Heart left ventricle (tissue), 16 donors: ENCODE results near the gene C5orf52. TPM values are rescaled to one million over a fixed set of nuclear protein-coding genes. Genes with fewer than 3 reads are reported as not detected.

Experiments
- ATAC-seq, 4 donors: fragments of 200-7000 bp; cut with Tn5 transposase; one replicate each; pipeline ENCODE4 v1.9.1; 2020 to 2022; ENCODE audit warnings: moderate library complexity in 4 of 4, mild to moderate bottlenecking in 3 of 4, moderate number of reproducible peaks in 1 of 4
- DNase-seq, 5 donors: peaks; one replicate each; pipeline ENCODE4 v3.0.0-alpha.2; 2020
- H3K27ac ChIP-seq, 12 donors: fragments of 200-600 bp; sonication (generic) in 4 of 12; one replicate each; pipeline versions ENCODE4 v1.5.0 to v1.8.0; 2016 to 2022; ENCODE audit warnings: mild to moderate bottlenecking in 2 of 12
- H3K27me3 ChIP-seq, 9 donors: fragments of 200-600 bp; sonication (generic) in 2 of 9; one replicate each; pipeline versions ENCODE4 v1.5.1 to v1.8.0; 2016 to 2022; ENCODE audit warnings: mild to moderate bottlenecking in 3 of 9
- H3K36me3 ChIP-seq, 9 donors: fragments of 200-600 bp; sonication (generic) in 2 of 9; one replicate each; pipeline versions ENCODE4 v1.5.0 to v1.8.0; 2018 to 2022; ENCODE audit warnings: mild to moderate bottlenecking in 2 of 9
- H3K4me1 ChIP-seq, 12 donors: fragments of 200-600 bp; sonication (generic) in 4 of 12; one replicate each; pipeline versions ENCODE4 v1.5.0 to v1.8.0; 2016 to 2022; ENCODE audit warnings: mild to moderate bottlenecking in 3 of 12
- H3K4me3 ChIP-seq, 12 donors: fragments of 200-600 bp; sonication (generic) in 4 of 12; one replicate each; pipeline versions ENCODE4 v1.5.0 to v1.8.0; 2017 to 2022; ENCODE audit warnings: mild to moderate bottlenecking in 9 of 12, moderate library complexity in 4 of 12
- H3K9me3 ChIP-seq, 12 donors: fragments of 200-600 bp; sonication (generic) in 4 of 12; one replicate each; pipeline versions ENCODE4 v1.5.0 to v1.8.0; 2016 to 2022; ENCODE audit warnings: mild to moderate bottlenecking in 1 of 12
- CTCF ChIP-seq, 12 donors: fragments of 200-600 bp; sonication (generic) in 4 of 12; IDR thresholded peaks; one replicate each; pipeline versions ENCODE4 v1.5.0 to v1.8.0; 2018 to 2022; ENCODE audit warnings: antibody characterized with exemption in 12 of 12, mild to moderate bottlenecking in 5 of 12
- POLR2A ChIP-seq, 2 donors: fragments of 450-650 bp; IDR thresholded peaks; one replicate each; pipeline ENCODE4 v1.6.1; 2017; ENCODE audit warnings: antibody characterized with exemption in 2 of 2, mild to moderate bottlenecking in 2 of 2, moderate library complexity in 2 of 2
- WGBS, 4 donors: extraction: QIAGEN DNeasy Blood & Tissue Kit in 2 of 4; methylation state at CpG; one replicate each; pipeline versions ENCODE4 v1.1.5 to v1.1.7; 2013 to 2018; 5-methylcytosine and 5-hydroxymethylcytosine counted together
- intact Hi-C, 10 donors: fragments of 100-400 bp; cut with DNase I; formaldehyde crosslinking; loops; one replicate each; pipeline versions ENCODE4 v1.11.1 to v1.14.2; 2022
- polyA plus RNA-seq, 2 donors: library from polyadenylated mRNA; stranded (reverse); fragments of 200-250 nt; gene quantifications; one replicate each; pipeline ENCODE4 v1.2.3, GENCODE V29; 2013
- total RNA-seq, 9 donors: library from RNA; depleted of rRNA in 2 of 9; stranded (reverse); fragments of >200 nt in 2 of 9; fragmentation: NEBNext Ultra II Directional in 3 of 9; extraction: Animal tissue kit (Norgen Biotek cat#: 25700) in 3 of 9; gene quantifications; one replicate each; pipeline versions ENCODE4 v1.1.0 to v1.2.4, GENCODE V29; 2016 to 2023
- donor health status: ischemic (EF 13 %, LVEDD 7.1; RV severe dilation, severe dysfunction).
- donor health status: healthy with polysubstance abuse.
- donor health status: DM: no; HTN: yes; CAD: no.
- donor health status: DM: no; HTN: no; CAD: no.
- donor health status: ischemic (EF 25% LVEDD 6.9; RV normal size, moderate dysfunction).
- donor health status: ischemic (EF 25% LVEDD 5.7; RV mildly dilated, moderate dysfunction).
- donor health status: healthy.
- donor health status: DM: yes; HTN: yes; CAD: no.
- donor health status: ischemic (EF 35%, LVEDD 5.7; RV mildly dilated, moderate dysfunction).
- donor health status: nonischemic (EF 11% LVEDD 7.7; RV severe dilation, severe dysfunction).
- donor health status: DM: yes; HTN: yes; CAD: no.
- donor health status: PGD.
- donor health status: ischemic (EF 29% LVEDD 5.4; RV normal size, mild dysfunction).
- donor health status: nonischemic (EF 23%, LVEDD 6.1; RV moderate dilation, normal function).

C5orf52 gene
- total and polyA plus RNA-seq, 11 donors, result not detected

GRCh38 chr5:157709346-157709745, 38.0 kb downstream of the C5orf52 start:
- ATAC-seq (no peak), DNase-seq (no peak)
- H3K36me3 ChIP-seq, result no peaks in the 10 kb centered on the region
- no peaks in the 10 kb centered on the region for H3K4me1 ChIP-seq
- TF ChIP-seq POLR2A (IDR thresholded peaks at IDR 0.05), result no peak
- TF ChIP-seq CTCF (IDR thresholded peaks at IDR 0.05), result no peak
- no peak overlapping the region for H3K4me3 ChIP-seq
- intact Hi-C loops, result no loop called here
- no peaks in the 10 kb centered on the region for H3K27me3 ChIP-seq
- no peak overlapping the region for H3K27ac ChIP-seq
- no peaks in the 10 kb centered on the region for H3K9me3 ChIP-seq

GRCh38 chr5:157710431-157710830, 39.1 kb downstream of the C5orf52 start:
- Histone ChIP-seq H3K36me3 (no peaks in the 10 kb centered on the region), H3K4me3 (no peak overlapping the region), H3K27ac (no peak overlapping the region), H3K27me3 (no peaks in the 10 kb centered on the region), H3K9me3 (no peaks in the 10 kb centered on the region), H3K4me1 (no peaks in the 10 kb centered on the region)
- WGBS, 4 donors, result 65 to 75% (median 67%) methylated on average over 3 of the region's 3 CpGs
- DNase-seq (no peak), ATAC-seq (no peak)
- intact Hi-C loops, result loop anchor here in 6 of 10 donors (10.0 kb wide), 5 partner anchors 46 to 386 kb away; partner anchors contain the start of gene ADAM19 (in 2 of the 6)
- TF ChIP-seq POLR2A (IDR thresholded peaks at IDR 0.05), result no peak
- no peak for TF ChIP-seq CTCF (IDR thresholded peaks at IDR 0.05)

- Histone ChIP-seq H3K9me3 (no peaks in the 10 kb centered on the region), H3K27me3 (no peaks in the 10 kb centered on the region), H3K4me3 (no peak overlapping the region), H3K36me3 (no peaks in the 10 kb centered on the region), H3K4me1 (no peaks in the 10 kb centered on the region), H3K27ac (no peak overlapping the region)
- DNase-seq (no peak), ATAC-seq (no peak)
- intact Hi-C loops, result loop anchor here in 6 of 10 donors (10.0 kb wide), 5 partner anchors 46 to 386 kb away; partner anchors contain the start of gene ADAM19 (in 2 of the 6)
- TF ChIP-seq CTCF (IDR thresholded peaks at IDR 0.05) (no peak), POLR2A (IDR thresholded peaks at IDR 0.05) (no peak)
- WGBS, 4 donors, result 31 to 40% (median 37%) methylated on average over 2 of the region's 2 CpGs
Measured at GRCh38 chr5:157710882-157711281, 39.5 kb downstream of the C5orf52 start.

GRCh38 chr5:157713830-157714595, 42.7 kb downstream of the C5orf52 start:
- ATAC-seq (no peak), DNase-seq (no peak)
- H3K27me3 ChIP-seq, result no peaks in the 10 kb centered on the region
- H3K4me1 ChIP-seq, result peaks cover 0 to 12% (median 2%) of the 10 kb centered on the region in 12 donors
- 87 to 93% (median 91%) methylated on average over 4 of the region's 4 CpGs for WGBS, 4 donors
- H3K27ac ChIP-seq, result no peak overlapping the region
- H3K36me3 ChIP-seq, result no peaks in the 10 kb centered on the region
- intact Hi-C loops, result loop anchor here in 6 of 10 donors (10.0 kb wide), 5 partner anchors 49 to 389 kb away; partner anchors contain the start of gene ADAM19 (in 2 of the 6)
- TF ChIP-seq CTCF (IDR thresholded peaks at IDR 0.05) (no peak), POLR2A (IDR thresholded peaks at IDR 0.05) (no peak)
- no peak overlapping the region for H3K4me3 ChIP-seq
- no peaks in the 10 kb centered on the region for H3K9me3 ChIP-seq
